Body of pancreas (tissue), 4 donors: ENCODE results near the gene FUCA2.

Source experiments
- POLR2A ChIP-seq, 3 donors: fragments of 450-650 bp; IDR thresholded peaks; one replicate each; pipeline ENCODE4 v1.6.1; 2016; ENCODE audit warnings: antibody characterized with exemption in 3 of 3, mild to moderate bottlenecking in 2 of 3
- TF ChIP-seq, protein P1 (sequence below), 7 experiments: fragments of 450-650 bp in 4 of 7; fragments of 200-600 bp in 3 of 7; sonication (generic) in 3 of 7; IDR thresholded peaks; one replicate each; pipeline ENCODE4 v1.5.1; 2016 to 2019; ENCODE audit warnings: antibody characterized with exemption in 7 of 7

DNA sequence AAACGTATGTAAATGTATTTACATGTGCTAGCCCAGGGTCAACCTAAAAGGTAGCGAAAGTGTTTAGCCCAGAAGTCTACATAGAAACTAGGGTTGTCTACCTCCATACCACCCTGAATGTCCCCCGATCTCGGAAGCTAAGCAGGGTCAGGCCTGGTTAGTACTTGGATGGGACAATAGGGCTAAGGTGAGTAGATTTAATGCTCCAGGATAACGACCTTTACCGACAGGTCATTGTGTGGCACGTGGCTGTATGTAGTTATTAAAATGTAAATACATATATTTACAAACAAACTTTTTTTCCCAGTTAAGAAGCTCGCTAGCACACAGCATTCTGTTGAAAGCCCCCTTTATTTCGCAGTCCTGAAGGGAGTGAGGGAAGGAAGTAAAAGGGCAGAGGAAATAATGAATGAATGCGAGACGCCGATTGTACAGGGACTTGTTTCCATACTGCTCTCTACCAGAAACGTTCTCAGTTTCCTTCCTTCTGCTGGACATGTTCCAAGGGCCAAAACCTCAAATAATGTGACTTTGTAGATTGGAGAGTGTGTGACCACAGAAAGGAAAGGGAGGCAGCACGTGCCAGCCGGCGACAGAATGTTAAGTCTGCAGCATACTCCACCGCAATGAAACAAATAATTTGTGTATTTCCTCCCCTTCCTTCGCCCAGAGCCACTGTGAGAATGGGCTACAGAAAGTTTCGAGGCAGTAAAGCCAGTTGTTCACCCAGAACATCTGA is 61.6 kb downstream of the FUCA2 start:
- no peak for TF ChIP-seq POLR2A (IDR thresholded peaks at IDR 0.05)
- TF ChIP-seq, protein P1, sequence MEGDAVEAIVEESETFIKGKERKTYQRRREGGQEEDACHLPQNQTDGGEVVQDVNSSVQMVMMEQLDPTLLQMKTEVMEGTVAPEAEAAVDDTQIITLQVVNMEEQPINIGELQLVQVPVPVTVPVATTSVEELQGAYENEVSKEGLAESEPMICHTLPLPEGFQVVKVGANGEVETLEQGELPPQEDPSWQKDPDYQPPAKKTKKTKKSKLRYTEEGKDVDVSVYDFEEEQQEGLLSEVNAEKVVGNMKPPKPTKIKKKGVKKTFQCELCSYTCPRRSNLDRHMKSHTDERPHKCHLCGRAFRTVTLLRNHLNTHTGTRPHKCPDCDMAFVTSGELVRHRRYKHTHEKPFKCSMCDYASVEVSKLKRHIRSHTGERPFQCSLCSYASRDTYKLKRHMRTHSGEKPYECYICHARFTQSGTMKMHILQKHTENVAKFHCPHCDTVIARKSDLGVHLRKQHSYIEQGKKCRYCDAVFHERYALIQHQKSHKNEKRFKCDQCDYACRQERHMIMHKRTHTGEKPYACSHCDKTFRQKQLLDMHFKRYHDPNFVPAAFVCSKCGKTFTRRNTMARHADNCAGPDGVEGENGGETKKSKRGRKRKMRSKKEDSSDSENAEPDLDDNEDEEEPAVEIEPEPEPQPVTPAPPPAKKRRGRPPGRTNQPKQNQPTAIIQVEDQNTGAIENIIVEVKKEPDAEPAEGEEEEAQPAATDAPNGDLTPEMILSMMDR (IDR thresholded peaks at IDR 0.05): no peak
